Measurements from ENCODE around the gene CNTN4.

Gene CNTN4

GRCh38 chr3:2153053-2153452 lies 54.4 kb downstream of the CNTN4 start:
- DNase-seq (ENCODE audit: low read depth), result no peak

GRCh38 chr3:2153547-2153946 lies 54.9 kb downstream of the CNTN4 start:
- DNase-seq (ENCODE audit: low read depth), result no peak

GRCh38 chr3:2154621-2155020 lies 56.0 kb downstream of the CNTN4 start:
- DNase-seq (ENCODE audit: low read depth), result no peak

GRCh38 chr3:2156244-2156847 lies 57.7 kb downstream of the CNTN4 start:
- no peak for DNase-seq (ENCODE audit: low read depth)

GRCh38 chr3:2158828-2159227 lies 60.2 kb downstream of the CNTN4 start:
- no peak for DNase-seq (ENCODE audit: low read depth)

GRCh38 chr3:2166552-2166951 lies 67.9 kb downstream of the CNTN4 start:
- no peak for DNase-seq (ENCODE audit: low read depth)

GRCh38 chr3:2172561-2173171 lies 74.0 kb downstream of the CNTN4 start:
- no peak for DNase-seq (ENCODE audit: low read depth)

GRCh38 chr3:2180634-2181033 lies 82.0 kb downstream of the CNTN4 start:
- no peak for DNase-seq (ENCODE audit: low read depth)

GRCh38 chr3:2198776-2199279 lies 100.2 kb downstream of the CNTN4 start:
- DNase-seq (ENCODE audit: low read depth), result no peak

GRCh38 chr3:2204054-2204453 lies 105.4 kb downstream of the CNTN4 start:
- no peak for DNase-seq (ENCODE audit: low read depth)

- DNase-seq (ENCODE audit: low read depth), result no peak
Measured at GRCh38 chr3:2205692-2206091, 107.0 kb downstream of the CNTN4 start.

GRCh38 chr3:2206536-2206935 lies 107.9 kb downstream of the CNTN4 start:
- DNase-seq (ENCODE audit: low read depth), result no peak

- no peak for DNase-seq (ENCODE audit: low read depth)
Measured at GRCh38 chr3:2211568-2211967, 112.9 kb downstream of the CNTN4 start.

- no peak for DNase-seq (ENCODE audit: low read depth)
Measured at GRCh38 chr3:2212206-2212605, 113.5 kb downstream of the CNTN4 start.

- no peak for DNase-seq (ENCODE audit: low read depth)
Measured at GRCh38 chr3:2218375-2218774, 119.7 kb downstream of the CNTN4 start.

GRCh38 chr3:2218816-2219215 lies 120.2 kb downstream of the CNTN4 start:
- DNase-seq (ENCODE audit: low read depth), result no peak

GRCh38 chr3:2236203-2236602 lies 137.5 kb downstream of the CNTN4 start:
- no peak for DNase-seq (ENCODE audit: low read depth)

GRCh38 chr3:2244137-2244536 lies 145.5 kb downstream of the CNTN4 start:
- no peak for DNase-seq (ENCODE audit: low read depth)

GRCh38 chr3:2246873-2247648 lies 148.4 kb downstream of the CNTN4 start:
- no peak for DNase-seq (ENCODE audit: low read depth)

GRCh38 chr3:2247831-2248230 lies 149.2 kb downstream of the CNTN4 start:
- DNase-seq (ENCODE audit: low read depth), result no peak

- DNase-seq (ENCODE audit: low read depth), result no peak
Measured at GRCh38 chr3:2250783-2251182, 152.1 kb downstream of the CNTN4 start.

- no peak for DNase-seq (ENCODE audit: low read depth)
Measured at GRCh38 chr3:2261747-2262146, 163.1 kb downstream of the CNTN4 start.

- no peak for DNase-seq (ENCODE audit: low read depth)
Measured at GRCh38 chr3:2262204-2262603, 163.5 kb downstream of the CNTN4 start.

Measured in non-pigmented ciliary epithelial cell (primary cell).